ENCODE results near the gene IP6K1. TPM values are rescaled to one million over a fixed set of nuclear protein-coding genes. Genes with fewer than 3 reads are reported as not detected.

IP6K1 gene
- total and polyA plus RNA-seq, 2 donors from 2014 or later, result 21.7 to 49.6 TPM

DNA sequence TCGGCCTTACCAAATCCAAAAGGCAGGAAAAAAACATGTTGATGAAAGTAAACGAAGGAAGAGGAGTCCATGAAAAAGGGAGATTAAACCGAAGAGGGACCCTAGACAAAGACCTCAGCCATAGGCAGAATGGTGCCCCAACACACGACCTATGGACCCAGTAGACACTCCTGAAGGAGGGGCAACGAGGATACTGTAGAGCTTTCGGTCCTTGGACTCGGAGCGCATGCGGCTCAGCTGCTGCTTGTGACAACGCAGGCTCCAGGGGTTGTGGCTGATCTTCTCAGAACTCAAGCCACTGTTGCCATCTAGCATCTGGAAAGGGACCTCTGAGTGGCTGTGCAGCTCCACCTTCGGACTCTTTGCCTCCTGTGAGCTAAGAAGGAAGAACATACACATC is 53.7 kb downstream of the IP6K1 start:
- intact Hi-C loops (cut with DNase I), result no loop called here
- TF ChIP-seq, protein P1, sequence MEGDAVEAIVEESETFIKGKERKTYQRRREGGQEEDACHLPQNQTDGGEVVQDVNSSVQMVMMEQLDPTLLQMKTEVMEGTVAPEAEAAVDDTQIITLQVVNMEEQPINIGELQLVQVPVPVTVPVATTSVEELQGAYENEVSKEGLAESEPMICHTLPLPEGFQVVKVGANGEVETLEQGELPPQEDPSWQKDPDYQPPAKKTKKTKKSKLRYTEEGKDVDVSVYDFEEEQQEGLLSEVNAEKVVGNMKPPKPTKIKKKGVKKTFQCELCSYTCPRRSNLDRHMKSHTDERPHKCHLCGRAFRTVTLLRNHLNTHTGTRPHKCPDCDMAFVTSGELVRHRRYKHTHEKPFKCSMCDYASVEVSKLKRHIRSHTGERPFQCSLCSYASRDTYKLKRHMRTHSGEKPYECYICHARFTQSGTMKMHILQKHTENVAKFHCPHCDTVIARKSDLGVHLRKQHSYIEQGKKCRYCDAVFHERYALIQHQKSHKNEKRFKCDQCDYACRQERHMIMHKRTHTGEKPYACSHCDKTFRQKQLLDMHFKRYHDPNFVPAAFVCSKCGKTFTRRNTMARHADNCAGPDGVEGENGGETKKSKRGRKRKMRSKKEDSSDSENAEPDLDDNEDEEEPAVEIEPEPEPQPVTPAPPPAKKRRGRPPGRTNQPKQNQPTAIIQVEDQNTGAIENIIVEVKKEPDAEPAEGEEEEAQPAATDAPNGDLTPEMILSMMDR (IDR thresholded peaks at IDR 0.05; ENCODE audit: borderline replicate concordance, extremely low read depth, insufficient read depth), result no peak
- H3K9me3 ChIP-seq (ENCODE audit: control insufficient read depth in 2 of 3, insufficient read depth in 1 of 3, low read length in 3 of 3), result no peaks in the 10 kb centered on the region
- DNase-seq (no peak), FAIRE-seq (no peak)
- H3K27ac ChIP-seq (ENCODE audit: low read depth in 2 of 2, low read length in 2 of 2), result no peak overlapping the region
- no peaks in the 10 kb centered on the region for H3K27me3 ChIP-seq (ENCODE audit: control insufficient read depth, insufficient read depth, low read length)
- no peak overlapping the region for H3K9ac ChIP-seq (ENCODE audit: low read length in 3 of 3)
- H3K4me1 ChIP-seq (ENCODE audit: control insufficient read depth in 2 of 3, insufficient read depth in 2 of 3, low read depth in 1 of 3, low read length in 3 of 3), result peaks cover 0 to 3% (median 0%) of the 10 kb centered on the region in 3 donors
- H3K36me3 ChIP-seq (ENCODE audit: control insufficient read depth in 2 of 3, insufficient read depth in 3 of 3, low read length in 3 of 3), result peaks cover 19 to 46% (median 23%) of the 10 kb centered on the region in 3 donors
- H3K4me3 ChIP-seq (ENCODE audit: low read length in 3 of 3), result no peak overlapping the region

DNA sequence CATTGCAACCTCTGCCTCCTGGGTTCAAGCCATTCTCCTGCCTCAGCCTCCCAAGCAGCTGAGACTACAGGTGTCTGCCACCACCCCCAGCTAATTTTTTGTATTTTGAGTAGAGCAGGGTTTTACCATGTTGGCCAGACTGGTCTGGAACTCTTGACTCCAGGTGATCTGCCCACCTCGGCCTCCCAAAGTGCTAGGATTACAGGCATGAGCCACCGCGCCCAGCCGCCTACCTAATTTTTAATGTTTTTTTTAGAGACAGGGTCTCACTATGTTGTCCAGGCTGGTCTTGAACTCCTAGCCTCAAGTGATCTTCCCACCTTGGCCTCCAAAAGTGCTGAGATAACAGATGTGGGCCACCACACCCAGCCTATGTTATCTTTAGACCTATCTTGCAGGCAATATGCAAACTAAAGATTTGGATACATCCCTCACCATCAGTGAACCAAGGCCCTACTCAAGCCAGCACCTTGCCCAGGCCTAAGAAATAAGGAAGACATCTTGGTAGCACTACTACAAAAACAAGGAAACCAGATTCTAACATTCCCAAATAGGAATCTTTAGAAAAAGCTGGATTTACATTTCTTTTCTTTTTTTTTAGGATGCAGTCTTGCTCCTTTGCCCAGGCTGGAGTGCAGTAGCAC is 56.3 kb downstream of the IP6K1 start:
- Histone ChIP-seq H3K9me3 (ENCODE audit: control insufficient read depth in 2 of 3, insufficient read depth in 1 of 3, low read length in 3 of 3) (no peaks in the 10 kb centered on the region), H3K27ac (ENCODE audit: low read depth in 2 of 2, low read length in 2 of 2) (no peak overlapping the region), H3K36me3 (ENCODE audit: control insufficient read depth in 2 of 3, insufficient read depth in 3 of 3, low read length in 3 of 3) (peaks cover 14 to 45% (median 25%) of the 10 kb centered on the region in 3 donors), H3K27me3 (ENCODE audit: control insufficient read depth, insufficient read depth, low read length) (no peaks in the 10 kb centered on the region), H3K4me3 (ENCODE audit: low read length in 3 of 3) (no peak overlapping the region), H3K9ac (ENCODE audit: low read length in 3 of 3) (no peak overlapping the region), H3K4me1 (ENCODE audit: control insufficient read depth in 2 of 3, insufficient read depth in 2 of 3, low read depth in 1 of 3, low read length in 3 of 3) (peaks cover 0 to 8% (median 3%) of the 10 kb centered on the region in 3 donors)
- DNase-seq (no peak), FAIRE-seq (no peak)
- intact Hi-C loops (cut with DNase I), result no loop called here
- TF ChIP-seq, protein P1 (IDR thresholded peaks at IDR 0.05; ENCODE audit: borderline replicate concordance, extremely low read depth, insufficient read depth), result no peak

DNA sequence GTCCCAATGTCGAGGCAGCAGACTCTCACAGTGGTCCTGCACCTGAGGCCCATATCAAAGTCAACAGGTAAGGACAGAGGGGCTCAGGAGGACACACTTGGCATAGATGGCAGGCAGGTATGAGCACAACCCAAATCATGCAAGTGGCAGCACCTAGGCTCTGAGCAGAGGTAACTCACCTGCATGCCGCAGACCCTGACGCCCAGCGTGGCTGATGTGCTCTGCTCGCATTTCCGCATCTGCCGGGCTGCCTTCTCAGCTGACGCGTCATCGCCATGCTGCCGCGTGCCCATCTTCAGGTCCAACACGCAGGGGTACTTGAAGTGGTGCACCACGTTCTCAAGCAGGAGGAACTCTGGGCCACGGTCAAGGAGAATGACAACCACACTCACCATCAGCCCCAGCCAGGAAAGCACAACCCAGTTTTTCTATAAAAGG is 58.4 kb downstream of the IP6K1 start:
- Histone ChIP-seq H3K27ac (ENCODE audit: low read depth in 2 of 2, low read length in 2 of 2) (no peak overlapping the region), H3K4me3 (ENCODE audit: low read length in 3 of 3) (no peak overlapping the region), H3K4me1 (ENCODE audit: control insufficient read depth in 2 of 3, insufficient read depth in 2 of 3, low read depth in 1 of 3, low read length in 3 of 3) (peaks cover 0 to 18% (median 6%) of the 10 kb centered on the region in 3 donors), H3K36me3 (ENCODE audit: control insufficient read depth in 2 of 3, insufficient read depth in 3 of 3, low read length in 3 of 3) (peaks cover 14 to 38% (median 20%) of the 10 kb centered on the region in 3 donors), H3K9me3 (ENCODE audit: control insufficient read depth in 2 of 3, insufficient read depth in 1 of 3, low read length in 3 of 3) (no peaks in the 10 kb centered on the region), H3K9ac (ENCODE audit: low read length in 3 of 3) (no peak overlapping the region), H3K27me3 (ENCODE audit: control insufficient read depth, insufficient read depth, low read length) (no peaks in the 10 kb centered on the region)
- no peak for FAIRE-seq
- intact Hi-C loops (cut with DNase I), result no loop called here
- no peak for DNase-seq
- TF ChIP-seq, protein P1 (IDR thresholded peaks at IDR 0.05; ENCODE audit: borderline replicate concordance, extremely low read depth, insufficient read depth), result no peak

Measured in kidney (tissue), 14 donors.